IPS-NIHi7 (cell line): ENCODE results near the gene SELENOI.
"Not testable (repeated sequence)": the region's sequence is repeated elsewhere in the genome, so short reads cannot be mapped to it uniquely, and the experiment has no call there.

ENCODE experiments used
- DNase-seq: peaks from one replicate; pipeline ENCODE4 v3.0.0; 2012; ENCODE audit warnings: mixed read lengths; ENCODE audit errors: extremely low spot score

The SELENOI gene

DNA sequence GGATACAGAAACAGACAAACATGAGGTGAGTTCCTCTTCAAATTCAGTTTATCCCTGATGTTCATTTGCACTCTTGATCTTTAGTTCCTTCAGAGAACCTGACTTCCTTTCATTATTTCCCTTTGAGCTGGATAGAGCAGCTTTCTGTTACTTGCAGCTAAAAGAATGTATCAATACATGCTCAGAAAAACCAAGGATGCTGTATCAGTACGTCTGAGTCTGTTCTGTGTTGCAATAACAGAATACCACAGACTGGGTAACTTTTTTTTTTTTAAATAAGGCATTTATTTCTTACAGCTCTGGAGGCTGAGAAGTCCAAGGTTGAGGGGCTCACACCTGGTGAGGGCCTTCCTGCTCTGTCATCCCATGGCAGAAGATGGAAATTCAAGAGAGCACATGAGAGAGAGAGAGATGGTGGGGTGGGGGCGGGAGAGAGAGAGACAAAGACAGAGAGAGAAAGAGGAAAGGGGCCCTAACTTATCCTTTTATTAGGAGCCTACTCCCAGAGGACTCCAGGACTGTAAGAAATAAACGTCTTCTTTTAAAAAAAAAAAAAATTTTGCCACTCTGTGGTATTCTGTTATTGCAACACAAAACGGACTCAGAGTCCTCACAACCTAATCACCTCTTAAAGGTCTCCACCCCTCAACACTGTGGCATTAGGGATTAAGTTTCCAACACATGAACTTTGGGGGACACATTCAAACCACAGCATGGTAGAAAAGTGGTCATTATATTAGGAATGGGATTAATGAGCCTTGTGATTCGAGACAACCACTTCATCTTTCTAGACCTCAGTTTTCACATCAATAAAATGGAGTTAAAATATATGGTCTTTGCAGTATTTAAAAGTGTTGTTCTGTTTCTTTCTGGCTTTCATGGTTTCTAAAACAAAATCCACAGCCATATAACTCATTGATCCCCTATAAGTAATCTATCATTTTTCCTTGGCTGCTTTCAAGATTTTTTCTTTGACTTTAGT, 18.4 kb upstream of the SELENOI start:
- DNase-seq, result no peak

GRCh38 chr2:26329083-26329482, 16.9 kb upstream of the SELENOI start:
- not testable (repeated sequence) for DNase-seq

- DNase-seq, result peak; percentile 81
Observed at GRCh38 chr2:26330114-26330549, 15.8 kb upstream of the SELENOI start.

GRCh38 chr2:26330604-26331003, 15.3 kb upstream of the SELENOI start:
- no peak for DNase-seq

- DNase-seq, result not testable (repeated sequence)
Observed at GRCh38 chr2:26331321-26331720, 14.6 kb upstream of the SELENOI start.

- no peak for DNase-seq
Observed at GRCh38 chr2:26333293-26333692, 12.7 kb upstream of the SELENOI start.

DNA sequence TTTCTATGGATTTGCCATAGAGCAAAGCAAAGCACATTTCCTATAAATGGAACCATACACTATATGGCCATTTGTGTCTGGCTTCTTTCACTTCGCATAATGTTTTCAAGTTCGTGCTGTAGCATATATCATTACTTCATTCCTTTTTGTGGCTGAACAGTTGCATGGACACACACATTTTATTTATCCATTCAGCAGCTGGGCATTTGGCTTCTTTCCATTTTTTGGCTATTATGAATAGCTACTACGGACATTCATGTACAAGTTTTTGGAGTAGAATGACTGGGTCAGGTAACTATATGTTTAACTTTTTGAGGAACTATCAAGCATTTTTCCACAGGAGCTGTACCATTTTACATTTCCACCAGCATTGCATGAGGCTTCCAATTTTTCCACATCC, 10.7 kb upstream of the SELENOI start:
- no peak for DNase-seq

DNA sequence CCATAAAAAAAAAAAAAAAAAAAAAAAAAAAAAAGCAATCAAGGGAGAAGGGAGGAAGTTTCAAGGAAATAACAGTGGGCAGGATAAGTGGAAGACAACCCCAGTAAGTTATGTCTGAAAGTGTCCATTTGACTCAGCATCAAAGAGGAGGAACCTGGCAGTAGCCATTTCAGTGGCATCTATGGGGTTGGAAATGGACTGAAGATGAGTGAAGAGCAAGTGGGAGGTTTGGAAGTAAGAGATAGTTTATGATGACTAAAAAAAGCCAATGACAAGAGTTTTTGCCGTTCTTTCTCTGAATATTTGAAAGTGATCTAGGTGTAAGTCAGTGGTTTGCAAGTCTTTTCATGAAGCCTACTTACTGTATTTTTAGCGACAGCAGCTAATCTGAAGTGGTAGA, 9.2 kb upstream of the SELENOI start:
- DNase-seq, result no peak

GRCh38 chr2:26337298-26337697, 8.6 kb upstream of the SELENOI start:
- no peak for DNase-seq

DNA sequence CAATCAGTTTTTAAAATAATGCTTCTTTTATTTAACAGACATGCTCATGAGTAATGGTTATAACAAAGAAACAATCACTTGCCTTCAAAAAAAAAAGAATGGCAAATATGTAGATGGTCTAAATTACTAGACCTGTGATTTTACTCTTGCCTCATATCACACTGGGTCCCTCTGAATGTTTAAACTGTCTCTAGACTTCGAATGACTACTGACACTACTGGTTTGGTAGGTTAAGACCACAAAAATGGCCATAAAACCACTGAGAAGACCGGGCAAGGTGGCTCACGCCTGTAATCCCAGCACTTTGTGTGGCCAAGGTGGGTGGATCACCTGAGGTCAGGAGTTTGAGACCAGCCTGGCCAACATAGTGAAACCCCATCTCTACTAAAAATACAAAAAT, 5.1 kb upstream of the SELENOI start:
- no peak for DNase-seq

- no peak for DNase-seq
Observed at GRCh38 chr2:26344581-26345282, 1.2 kb upstream of the SELENOI start.

DNA sequence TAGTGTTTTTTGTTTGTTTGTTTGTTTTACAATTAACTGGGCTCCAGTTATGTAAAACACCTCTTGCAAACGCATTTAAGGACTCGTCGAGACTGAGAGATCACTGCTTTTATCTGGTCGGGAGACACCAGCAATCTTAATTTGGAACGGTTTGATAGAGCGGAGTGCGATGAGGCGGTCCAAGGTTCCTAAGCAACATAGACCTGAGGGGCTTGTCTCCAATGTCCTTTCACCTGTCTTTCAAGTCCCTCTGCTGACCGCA, 729 bp upstream of the SELENOI start:
- DNase-seq, result no peak

DNA sequence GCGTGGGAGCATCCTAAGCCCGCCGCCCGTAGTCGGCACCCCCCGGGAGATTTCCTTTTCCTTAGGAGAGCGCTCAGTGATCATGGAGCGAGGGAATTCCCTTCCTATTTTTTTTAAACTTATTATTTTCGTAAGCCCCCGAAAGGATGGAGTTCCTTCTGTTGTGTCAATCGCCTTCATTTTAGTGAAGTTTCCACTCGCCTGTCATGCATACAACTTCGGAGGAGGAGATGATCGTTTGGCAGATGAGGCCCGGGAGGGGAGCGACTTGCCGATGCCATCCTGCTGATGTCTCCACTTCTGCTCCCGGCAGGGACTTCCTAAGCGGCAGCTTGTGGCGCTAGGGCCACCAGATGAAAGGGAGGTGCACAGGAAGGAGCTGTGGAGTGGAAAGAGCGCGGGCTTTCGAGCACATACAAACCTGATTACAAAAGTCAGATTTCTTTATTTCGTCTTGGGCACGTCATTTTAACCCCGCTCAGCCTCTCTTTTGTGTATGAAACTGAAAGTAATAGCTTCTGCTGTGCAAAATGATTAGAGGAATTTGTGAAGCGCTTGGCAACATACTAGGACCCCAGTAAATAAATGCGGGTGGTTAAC, 611 bp downstream of the SELENOI start, which contains the start of gene ADGRF3:
Gene ADGRF3, minus strand, starts transcription at position 336 of the 600 bp plus-strand sequence. CDS start 555 bp downstream, outside the sequence.
- DNase-seq, result peak; percentile 42

DNA sequence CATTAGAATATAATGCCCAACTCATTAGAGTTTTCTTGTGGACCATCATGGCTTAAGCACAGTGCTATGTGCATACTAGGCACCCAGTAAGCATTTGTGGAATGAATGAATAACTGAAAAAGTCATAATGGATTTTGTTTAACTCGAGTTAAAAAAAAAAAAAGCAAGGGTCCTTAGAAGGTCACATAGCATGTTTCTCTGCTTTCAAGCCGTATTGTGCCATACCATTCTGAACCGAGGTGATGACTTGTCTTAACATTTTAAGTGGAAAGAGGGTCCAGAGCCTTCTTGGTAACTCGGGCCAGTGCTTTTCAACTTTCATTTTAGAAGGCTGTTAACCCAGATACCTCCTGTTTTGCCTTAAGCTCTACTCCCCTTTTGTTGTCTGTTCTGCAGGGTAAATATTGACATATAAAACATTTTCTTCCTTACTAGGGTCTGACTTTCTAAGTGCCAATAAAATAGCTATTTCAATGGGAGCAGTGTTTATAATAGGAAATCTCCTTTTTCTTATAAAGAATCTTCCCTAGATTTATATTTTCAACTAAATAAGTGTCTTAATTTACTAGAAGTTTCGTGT, 1.4 kb downstream of the SELENOI start:
- no peak for DNase-seq

GRCh38 chr2:26349690-26350089, 3.7 kb downstream of the SELENOI start:
- no peak for DNase-seq

DNA sequence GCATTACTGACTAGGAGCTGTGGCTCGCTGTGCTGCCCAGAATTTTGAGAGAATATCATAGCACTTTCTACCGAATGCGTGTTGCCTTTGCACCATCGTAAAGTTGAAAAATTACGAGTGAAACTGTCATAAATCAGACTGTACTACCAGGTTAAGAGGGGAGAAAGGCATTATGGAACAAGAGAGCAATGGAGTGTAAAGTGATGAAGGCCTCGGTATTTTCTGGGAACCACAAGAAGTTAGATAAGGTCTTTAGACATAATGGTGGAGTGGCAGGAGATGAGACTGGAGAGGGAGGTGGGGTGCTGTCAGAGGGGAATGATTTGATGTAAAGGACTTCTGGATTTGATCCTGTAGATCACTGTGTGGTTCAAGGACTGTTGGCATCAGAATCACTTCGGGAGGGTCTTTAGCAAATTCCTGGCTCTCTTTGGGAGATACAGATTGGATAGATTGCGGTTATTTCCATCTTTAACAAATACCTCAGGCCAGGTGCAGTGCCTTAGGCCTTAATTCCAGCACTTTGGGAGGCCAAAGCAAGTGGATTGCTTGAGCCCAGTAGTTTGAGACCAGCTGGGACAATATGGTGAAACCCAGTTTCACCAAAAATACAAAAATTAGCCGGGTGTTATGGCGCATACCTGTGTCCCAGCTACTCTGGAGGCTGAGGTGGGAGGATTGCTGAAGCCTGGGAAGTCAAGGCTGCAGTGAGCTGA, 5.6 kb downstream of the SELENOI start:
- DNase-seq, result no peak

DNA sequence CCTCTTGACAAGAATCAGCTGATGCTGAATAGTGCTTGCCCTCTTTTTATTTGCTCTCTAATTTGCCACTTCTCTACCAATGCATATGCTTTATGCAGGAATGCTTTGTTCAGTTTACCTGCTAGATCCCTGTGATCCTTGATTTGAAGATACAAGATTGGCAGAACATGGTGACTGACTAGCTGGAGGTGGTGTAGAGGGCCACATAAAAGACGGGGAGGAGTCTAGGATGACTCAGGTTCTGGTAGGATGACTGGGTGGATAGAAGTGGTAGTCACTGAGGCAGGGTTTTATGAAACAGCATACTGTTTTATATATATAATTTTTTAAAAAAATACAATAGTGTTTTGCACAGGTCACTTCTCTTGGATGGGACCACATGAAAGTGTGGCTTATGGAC, 6.9 kb downstream of the SELENOI start:
- no peak for DNase-seq

DNA sequence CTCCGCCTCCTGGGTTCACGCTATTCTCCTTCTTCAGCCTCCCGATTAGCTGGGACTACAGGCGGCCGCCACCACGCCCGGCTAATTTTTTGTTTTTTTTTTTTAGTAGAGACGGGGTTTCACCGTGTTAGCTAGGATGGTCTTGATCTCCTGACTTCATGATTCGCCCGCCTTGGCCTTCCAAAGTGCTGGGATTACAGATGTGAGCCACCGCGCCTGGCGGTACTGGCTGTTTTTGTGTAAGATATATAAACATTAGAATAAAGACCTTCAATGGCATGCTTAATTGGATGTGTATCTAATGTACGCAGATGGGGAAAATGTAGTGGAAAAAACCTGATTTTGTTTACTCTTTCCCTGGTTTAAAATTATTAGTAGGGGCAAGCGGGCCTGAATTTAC, 8.5 kb downstream of the SELENOI start:
- DNase-seq, result not testable (repeated sequence)

GRCh38 chr2:26355038-26355995, 9.4 kb downstream of the SELENOI start:
- peak; percentile 45 for DNase-seq

DNA sequence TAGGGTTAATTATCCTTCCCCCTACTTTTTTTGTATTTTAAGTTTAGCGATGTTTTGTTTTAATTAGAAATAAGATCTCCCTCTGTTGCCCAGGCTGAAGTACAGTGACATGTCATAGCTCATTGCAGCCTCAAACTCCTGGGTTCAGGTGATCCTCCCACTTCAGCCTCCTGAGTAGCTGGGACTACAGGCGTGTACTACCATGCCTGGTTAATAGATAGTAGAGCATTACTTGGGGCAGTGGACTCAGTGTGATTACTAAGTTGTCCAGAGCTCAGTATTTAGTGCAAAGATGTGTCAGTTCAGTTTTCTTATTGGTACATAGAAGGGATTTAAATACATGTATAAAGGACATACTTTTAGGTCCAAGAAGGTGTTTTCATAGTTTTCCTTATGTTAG, 10.2 kb downstream of the SELENOI start:
- DNase-seq, result no peak
